Measurements from ENCODE around the gene PALLD. TPM values are rescaled to one million over a fixed set of nuclear protein-coding genes. Genes with fewer than 3 reads are reported as not detected.

Gene PALLD
- total and polyA plus RNA-seq, 2 of the 8 experiments (the other 6 are each of a cell fraction or from before 2014, with no cell fraction given) = 10.5 to 25.0 TPM

- TF ChIP-seq ASH2L (IDR thresholded peaks at IDR 0.05; ENCODE audit: low read length) = no peak
- TF ChIP-seq KDM5A (IDR thresholded peaks at IDR 0.05; ENCODE audit: low read length) = no peak
- TF ChIP-seq KDM4A (IDR thresholded peaks at IDR 0.05; ENCODE audit: low read depth, low read length, severe bottlenecking) = no peak
- no peak for TF ChIP-seq CTCF (IDR thresholded peaks at IDR 0.05; ENCODE audit: control extremely low read depth in 1 of 3, insufficient read depth in 1 of 3, low read depth in 1 of 3, low read length in 3 of 3)
- no peak for TF ChIP-seq GABPA (IDR thresholded peaks at IDR 0.05; ENCODE audit: borderline replicate concordance, insufficient read depth, low read length)
- no peak for TF ChIP-seq SP4 (IDR thresholded peaks at IDR 0.05; ENCODE audit: low read length)
- Histone ChIP-seq H3K27me3 (replicated peaks in 1 of 4; ENCODE audit: control insufficient read depth in 3 of 4, extremely low read depth in 1 of 4, insufficient read depth in 3 of 4, low read length in 3 of 4) (no peaks in the 10 kb centered on the region), H2AK5ac (ENCODE audit: low read depth, low read length) (no peak overlapping the region), H2AFZ (ENCODE audit: low read length) (no peak overlapping the region), H3K23ac (ENCODE audit: insufficient read length) (no peak overlapping the region), H2BK5ac (ENCODE audit: low read depth, low read length) (no peak overlapping the region), H3K9ac (replicated peaks in 1 of 4; ENCODE audit: extremely low read depth in 1 of 4, low read depth in 3 of 4, low read length in 3 of 4) (no peak overlapping the region), H3K79me1 (ENCODE audit: low read depth, low read length) (no peaks in the 10 kb centered on the region), H3K23me2 (ENCODE audit: low read depth, low read length) (no peaks in the 10 kb centered on the region; the same call in none of the 2 replicates), H3K27ac (ENCODE audit: low read depth, low read length) (no peak overlapping the region), H3K56ac (replicated peaks; ENCODE audit: insufficient read length, low read depth, low read length) (no peak overlapping the region), H3K14ac (ENCODE audit: insufficient read length) (no peak overlapping the region), H2BK12ac (ENCODE audit: low read depth, low read length) (peak overlapping the region; percentile 84; the same call in 1 of the 2 replicates), H3K4me2 (ENCODE audit: insufficient read depth in 1 of 2, low read depth in 2 of 2, low read length in 2 of 2) (no peak overlapping the region), H2BK20ac (ENCODE audit: low read length) (no peak overlapping the region), H3K9me3 (ENCODE audit: insufficient read depth in 2 of 2, low read depth in 1 of 2, low read length in 1 of 2) (no peaks in the 10 kb centered on the region), H4K5ac (ENCODE audit: insufficient read length, low read depth, low read length) (no peak overlapping the region), H4K20me1 (replicated peaks in 1 of 2; ENCODE audit: control insufficient read depth in 1 of 2, insufficient read depth in 2 of 2, low read length in 2 of 2) (no peaks in the 10 kb centered on the region), H2BK15ac (ENCODE audit: low read length) (peak overlapping the region; percentile 54; the same call in 1 of the 2 replicates), H3K36me3 (ENCODE audit: control insufficient read depth in 2 of 4, insufficient read depth in 4 of 4, low read length in 3 of 4) (no peaks in the 10 kb centered on the region), H4K8ac (ENCODE audit: extremely low read depth, insufficient read depth, low read length) (no peak overlapping the region), H3K4ac (replicated peaks; ENCODE audit: insufficient read length, low read depth, low read length) (no peak overlapping the region), H3K79me2 (ENCODE audit: control insufficient read depth in 1 of 2, insufficient read depth in 2 of 2, low read length in 2 of 2) (no peaks in the 10 kb centered on the region), H3K18ac (ENCODE audit: extremely low read depth, low read length) (no peak overlapping the region), H4K91ac (replicated peaks; ENCODE audit: insufficient read length, low read length) (no peak overlapping the region), H2BK120ac (replicated peaks; ENCODE audit: low read depth, low read length) (no peak overlapping the region), H3K4me1 (replicated peaks in 1 of 4; ENCODE audit: control insufficient read depth in 3 of 4, insufficient read depth in 4 of 4, low read length in 3 of 4) (peaks cover 3 to 12% (median 8%) of the 10 kb centered on the region in 4 experiments; a peak in 5 of 7 replicates), H3K4me3 (ENCODE audit: extremely low read depth in 1 of 4, insufficient read depth in 2 of 4, low read depth in 3 of 4, low read length in 4 of 4) (no peak overlapping the region)
- DNase-seq (ENCODE audit: low read depth in 1 of 2, low spot score in 2 of 2) (no peak), FAIRE-seq (no peak)
- 84% methylated on average over 3 of the region's 3 CpGs; no CpG with 5 or more reads in 1 of the 2 experiments for WGBS, 2 experiments (ENCODE audit: extremely low coverage in 1 of 2, insufficient coverage in 1 of 2, insufficient read length in 1 of 2, insufficient replicate concordance in 2 of 2, low coverage in 1 of 2, low lambda C conversion rate in 2 of 2, missing lambda C conversion rate in 1 of 2)
- CTCF ChIA-PET (ENCODE audit: partially characterized antibody) = interaction anchor here (0.7 to 1.7 kb wide), 7 partner anchors 18 to 307 kb away, joined by 3 to 5 read pairs (median 3); no protein-coding TSS in a partner anchor
- POLR2A ChIA-PET (ENCODE audit: partially characterized antibody) = interaction anchor here (1.5 kb wide), 1 partner anchor 16 kb away, joined by 3 read pairs; no protein-coding TSS in a partner anchor
These were observed 139.8 kb downstream of the PALLD start for GRCh38 chr4:168636506-168637196.

All from H1 (cell line).